Cardiac fibroblast (primary cell): ENCODE measurements around the gene KCNMB2.

ENCODE experiments used
- DNase-seq, 2 donors: peaks; one replicate each; pipeline versions ENCODE4 v3.0.0 to v3.0.0-alpha.2; 2010; ENCODE audit warnings: low read depth in 2 of 2
- H3K4me3 ChIP-seq, 2 donors: replicated peaks in 1 of 2; 1 replicate in 1 of 2; 2 replicates in 1 of 2; pipeline ENCODE4 v1.5.1; 2011; ENCODE audit warnings: low read depth in 2 of 2, low read length in 2 of 2, mild to moderate bottlenecking in 2 of 2, moderate library complexity in 1 of 2
- TF ChIP-seq, protein P1 (sequence below): IDR thresholded peaks from one replicate; pipeline ENCODE4 v1.5.1; 2011; ENCODE audit warnings: low read depth, mild to moderate bottlenecking, low read length, inconsistent platforms

Gene KCNMB2

DNA sequence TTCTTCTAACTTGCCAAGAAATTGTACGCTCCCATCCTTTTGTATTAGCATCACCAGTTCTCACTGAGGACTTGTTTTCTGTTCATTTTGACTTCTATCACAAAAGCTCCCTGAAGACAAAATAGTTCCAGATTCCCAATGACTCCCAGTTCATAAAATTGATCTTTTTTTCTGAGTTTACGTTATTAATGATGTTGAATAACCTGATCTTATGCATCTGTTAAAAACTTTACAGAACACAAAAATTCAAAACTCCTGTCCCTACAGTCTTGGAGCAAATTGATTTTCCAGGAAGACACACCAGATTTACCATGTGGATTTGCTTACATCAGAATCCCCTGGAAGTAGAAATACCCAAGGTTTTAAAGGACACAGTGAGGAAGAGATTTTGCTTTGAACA, 8.3 kb upstream of the KCNMB2 start:
- TF ChIP-seq, protein P1, sequence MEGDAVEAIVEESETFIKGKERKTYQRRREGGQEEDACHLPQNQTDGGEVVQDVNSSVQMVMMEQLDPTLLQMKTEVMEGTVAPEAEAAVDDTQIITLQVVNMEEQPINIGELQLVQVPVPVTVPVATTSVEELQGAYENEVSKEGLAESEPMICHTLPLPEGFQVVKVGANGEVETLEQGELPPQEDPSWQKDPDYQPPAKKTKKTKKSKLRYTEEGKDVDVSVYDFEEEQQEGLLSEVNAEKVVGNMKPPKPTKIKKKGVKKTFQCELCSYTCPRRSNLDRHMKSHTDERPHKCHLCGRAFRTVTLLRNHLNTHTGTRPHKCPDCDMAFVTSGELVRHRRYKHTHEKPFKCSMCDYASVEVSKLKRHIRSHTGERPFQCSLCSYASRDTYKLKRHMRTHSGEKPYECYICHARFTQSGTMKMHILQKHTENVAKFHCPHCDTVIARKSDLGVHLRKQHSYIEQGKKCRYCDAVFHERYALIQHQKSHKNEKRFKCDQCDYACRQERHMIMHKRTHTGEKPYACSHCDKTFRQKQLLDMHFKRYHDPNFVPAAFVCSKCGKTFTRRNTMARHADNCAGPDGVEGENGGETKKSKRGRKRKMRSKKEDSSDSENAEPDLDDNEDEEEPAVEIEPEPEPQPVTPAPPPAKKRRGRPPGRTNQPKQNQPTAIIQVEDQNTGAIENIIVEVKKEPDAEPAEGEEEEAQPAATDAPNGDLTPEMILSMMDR = no peak
- DNase-seq = no peak
- H3K4me3 ChIP-seq = no peak overlapping the region

DNA sequence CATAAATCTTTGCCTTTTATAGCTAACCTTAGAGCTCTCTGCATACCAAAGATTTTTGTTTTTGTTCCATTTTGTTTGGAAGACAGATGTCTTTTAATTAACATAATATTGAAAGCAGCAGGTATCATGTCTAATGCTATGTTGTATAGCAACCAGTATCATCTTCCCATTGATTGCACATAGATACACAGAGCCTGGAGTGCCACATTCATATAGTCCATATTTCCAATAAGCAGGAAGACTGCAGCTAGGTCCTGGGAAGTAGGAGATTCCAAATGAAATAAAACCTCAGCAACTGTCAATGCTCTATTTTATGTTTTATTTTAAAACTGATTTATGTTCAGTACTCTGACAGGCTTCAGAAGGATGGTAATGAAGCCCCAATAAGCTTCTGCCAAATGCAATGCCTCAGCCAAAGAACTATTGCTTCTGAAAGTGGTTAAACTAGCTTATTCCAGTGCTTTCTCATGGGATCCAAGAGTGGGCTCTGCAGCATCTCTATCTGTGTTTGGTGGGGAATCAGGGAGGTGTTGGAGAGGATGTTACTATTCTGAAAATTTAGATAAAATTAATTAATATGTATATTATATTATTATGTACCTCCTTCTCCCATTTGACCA, 6.5 kb upstream of the KCNMB2 start:
- H3K4me3 ChIP-seq = no peak overlapping the region
- TF ChIP-seq, protein P1 = no peak
- DNase-seq = no peak

DNA sequence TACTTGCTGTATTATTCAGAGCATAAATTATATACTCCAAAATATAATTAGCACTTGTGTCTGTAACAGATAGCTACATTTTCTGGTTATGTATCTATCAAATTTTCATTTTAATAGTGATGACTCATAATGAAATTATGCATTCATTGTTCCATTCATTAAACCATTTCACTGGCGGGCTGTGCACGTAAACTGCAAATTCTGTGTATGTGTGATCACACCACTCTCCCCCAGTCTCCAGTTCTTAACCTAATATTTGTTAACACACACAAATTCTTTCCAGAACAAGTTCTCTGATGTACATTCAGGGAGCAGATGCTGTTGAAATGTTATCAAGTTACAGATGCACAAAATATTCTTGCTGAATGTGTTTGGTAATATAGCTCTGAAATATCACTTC, 3.8 kb upstream of the KCNMB2 start:
- no peak overlapping the region for H3K4me3 ChIP-seq
- DNase-seq = peak; percentile 6 to 11
- TF ChIP-seq, protein P1 = no peak

DNA sequence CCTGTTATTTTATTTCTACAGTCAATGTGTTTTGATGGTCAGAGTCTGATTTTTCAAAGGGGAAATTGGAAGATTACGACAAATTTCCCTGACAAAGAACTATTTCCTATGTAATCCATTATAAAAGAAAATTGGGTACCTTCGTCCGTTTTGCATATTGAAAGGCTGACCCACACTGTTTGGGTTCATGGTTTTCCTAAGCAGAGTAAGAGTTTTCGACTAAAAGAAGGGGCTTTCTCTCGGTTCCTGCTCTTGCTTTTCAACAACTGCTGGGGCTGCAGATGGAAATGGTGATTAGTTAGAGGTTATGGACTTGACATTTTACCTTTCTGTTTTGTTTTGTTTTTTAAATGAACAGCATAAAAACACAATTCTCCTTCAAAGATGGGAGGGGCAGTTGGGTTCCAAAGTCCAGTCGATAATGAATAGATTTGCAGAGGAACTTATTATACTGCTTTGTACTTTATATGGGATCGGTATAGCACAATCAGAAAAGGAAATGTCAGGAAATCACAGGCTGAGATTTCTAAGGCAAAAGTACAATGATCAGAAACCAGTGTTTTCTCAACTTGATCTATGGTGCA, 978 bp downstream of the KCNMB2 start:
- TF ChIP-seq, protein P1 = no peak
- H3K4me3 ChIP-seq = no peak overlapping the region
- DNase-seq = no peak

DNA sequence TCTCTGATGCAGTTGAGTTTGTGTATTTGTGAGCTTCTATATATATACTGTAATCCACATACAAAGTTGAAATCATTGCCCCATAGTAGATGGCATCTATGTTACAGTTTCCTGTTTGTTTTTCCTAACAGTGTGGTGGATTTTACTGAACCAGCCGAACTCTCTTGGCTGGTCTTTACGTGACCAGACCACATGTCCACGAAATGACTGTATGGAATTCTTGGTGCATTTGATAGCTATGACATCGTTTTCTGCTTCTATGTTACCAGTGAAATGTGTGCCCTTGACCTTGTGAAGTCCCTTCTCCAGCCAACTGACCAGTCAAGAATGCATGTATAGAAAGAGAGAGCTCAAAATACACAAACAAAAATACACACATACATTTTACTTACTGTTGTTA, 1.8 kb downstream of the KCNMB2 start:
- DNase-seq = no peak
- H3K4me3 ChIP-seq = no peak overlapping the region
- TF ChIP-seq, protein P1 = no peak

DNA sequence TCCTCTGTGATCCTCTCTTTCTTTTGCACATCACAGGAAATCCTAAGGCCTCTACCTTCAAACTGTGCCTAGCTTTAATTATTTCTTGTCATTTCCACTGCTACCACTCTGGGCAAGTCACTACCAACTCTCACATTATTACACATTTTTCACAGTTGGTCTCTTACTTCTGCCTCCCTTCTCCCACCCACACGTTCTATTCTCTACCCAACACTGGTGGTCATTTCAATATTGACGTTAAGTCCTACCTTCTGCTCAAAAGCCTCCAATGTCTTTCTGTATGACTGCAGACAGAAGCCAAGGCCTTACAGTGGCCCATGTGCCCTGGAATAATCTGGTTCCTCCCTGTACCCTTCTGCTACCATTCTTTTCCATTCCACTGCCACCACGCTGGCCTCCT, 3.9 kb downstream of the KCNMB2 start:
- TF ChIP-seq, protein P1 = no peak
- no peak overlapping the region for H3K4me3 ChIP-seq
- DNase-seq = no peak

DNA sequence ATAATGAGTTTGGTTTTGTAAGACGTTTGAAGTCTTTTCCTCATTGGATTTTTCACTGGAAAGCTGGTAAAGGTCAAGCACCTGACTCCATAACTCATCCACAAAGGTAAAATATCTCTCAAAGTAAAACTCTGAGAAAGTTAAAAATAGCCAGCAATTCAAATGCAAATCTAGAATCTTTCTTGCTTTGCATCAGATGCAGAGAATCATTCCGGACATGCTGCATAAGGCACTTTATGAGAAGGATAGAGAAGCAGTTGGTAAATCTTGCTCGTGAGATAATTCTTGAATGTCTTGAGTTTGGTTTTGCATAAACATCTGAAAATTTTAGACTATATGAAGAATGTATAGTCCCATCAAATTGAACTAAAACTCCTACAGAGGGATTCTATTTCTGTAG, 9.1 kb downstream of the KCNMB2 start:
- TF ChIP-seq, protein P1 = no peak

More for the DNA sequence above, 9.1 kb downstream of the KCNMB2 start:
- H3K4me3 ChIP-seq = no peak overlapping the region
- DNase-seq = no peak
